ENCODE measurements around the gene ZNF460.

The ZNF460 gene

GRCh38 chr19:57282011-57282643, 1.8 kb downstream of the ZNF460 start:
- no peak for DNase-seq

DNA sequence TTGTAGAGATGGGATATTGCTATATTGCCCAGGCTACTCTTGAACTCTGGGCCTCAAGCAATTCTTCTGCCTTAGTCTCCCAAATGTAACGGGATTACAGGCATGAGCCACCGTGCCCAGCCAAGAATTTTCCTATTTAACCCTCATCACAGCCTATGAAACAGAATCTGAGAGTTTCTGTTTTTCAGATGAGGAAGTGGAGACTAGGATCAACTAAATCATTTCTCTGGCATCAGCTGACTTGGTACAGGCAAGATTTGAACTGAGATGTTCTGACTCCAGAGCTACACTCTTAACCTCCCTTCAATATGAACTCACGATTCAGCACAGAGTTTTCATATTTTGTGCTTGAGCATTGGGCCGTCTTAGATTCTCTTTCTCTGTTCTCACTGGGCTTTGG, 8.1 kb downstream of the ZNF460 start:
- DNase-seq, result no peak

DNA sequence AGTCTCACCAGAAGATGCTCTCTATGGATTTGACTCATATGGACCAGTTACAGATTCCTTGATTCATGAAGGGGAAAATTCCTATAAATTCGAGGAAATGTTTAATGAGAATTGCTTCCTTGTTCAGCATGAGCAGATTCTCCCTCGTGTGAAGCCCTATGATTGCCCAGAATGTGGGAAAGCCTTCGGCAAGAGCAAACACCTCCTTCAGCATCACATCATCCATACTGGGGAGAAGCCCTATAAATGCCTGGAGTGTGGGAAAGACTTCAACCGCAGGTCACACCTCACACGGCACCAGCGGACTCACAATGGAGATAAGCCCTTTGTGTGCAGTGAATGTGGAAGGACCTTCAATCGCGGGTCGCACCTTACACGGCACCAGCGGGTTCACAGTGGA, 10.7 kb downstream of the ZNF460 start:
- DNase-seq, result no peak

DNA sequence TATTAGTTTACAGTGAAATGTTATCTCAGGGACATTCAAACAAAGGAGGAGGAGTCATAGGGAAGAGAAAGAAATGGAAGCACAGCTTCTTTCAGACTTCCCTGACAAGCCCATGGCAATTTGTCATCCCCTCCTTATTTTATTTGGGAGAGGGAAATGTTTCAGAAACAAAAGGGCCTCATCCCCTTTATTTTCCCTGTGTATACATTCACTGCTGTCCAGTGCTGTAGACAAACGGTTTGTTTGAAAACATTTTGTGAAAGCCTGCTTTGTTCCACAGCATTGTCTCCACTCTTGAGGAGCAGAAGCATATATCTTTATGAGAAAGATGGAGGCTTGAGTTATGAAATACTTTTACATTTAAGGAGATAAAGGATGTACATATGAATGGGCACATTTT, 12.3 kb downstream of the ZNF460 start:
- no peak for DNase-seq

DNA sequence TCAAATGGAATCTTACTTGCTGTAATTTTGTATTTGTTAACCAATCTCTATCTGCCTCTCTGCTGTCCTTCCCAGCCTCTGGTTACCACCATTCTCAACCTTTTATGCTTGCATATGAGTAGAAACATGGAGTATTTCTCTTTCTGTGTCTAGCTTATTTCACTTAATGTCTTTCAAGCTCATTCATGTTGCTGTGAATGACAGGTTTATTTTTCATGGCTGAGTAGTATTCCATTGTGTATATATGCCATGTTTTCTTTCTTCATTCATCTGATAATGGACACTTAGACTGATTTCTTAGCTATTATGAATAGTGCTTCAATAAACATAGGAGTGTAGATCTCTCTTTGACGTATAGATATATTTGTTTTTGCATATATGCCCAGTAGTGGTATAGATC, 13.4 kb downstream of the ZNF460 start:
- no peak for DNase-seq

- DNase-seq, result peak; percentile 77
These were observed 21.8 kb downstream of the ZNF460 start for GRCh38 chr19:57302020-57302465.

DNA sequence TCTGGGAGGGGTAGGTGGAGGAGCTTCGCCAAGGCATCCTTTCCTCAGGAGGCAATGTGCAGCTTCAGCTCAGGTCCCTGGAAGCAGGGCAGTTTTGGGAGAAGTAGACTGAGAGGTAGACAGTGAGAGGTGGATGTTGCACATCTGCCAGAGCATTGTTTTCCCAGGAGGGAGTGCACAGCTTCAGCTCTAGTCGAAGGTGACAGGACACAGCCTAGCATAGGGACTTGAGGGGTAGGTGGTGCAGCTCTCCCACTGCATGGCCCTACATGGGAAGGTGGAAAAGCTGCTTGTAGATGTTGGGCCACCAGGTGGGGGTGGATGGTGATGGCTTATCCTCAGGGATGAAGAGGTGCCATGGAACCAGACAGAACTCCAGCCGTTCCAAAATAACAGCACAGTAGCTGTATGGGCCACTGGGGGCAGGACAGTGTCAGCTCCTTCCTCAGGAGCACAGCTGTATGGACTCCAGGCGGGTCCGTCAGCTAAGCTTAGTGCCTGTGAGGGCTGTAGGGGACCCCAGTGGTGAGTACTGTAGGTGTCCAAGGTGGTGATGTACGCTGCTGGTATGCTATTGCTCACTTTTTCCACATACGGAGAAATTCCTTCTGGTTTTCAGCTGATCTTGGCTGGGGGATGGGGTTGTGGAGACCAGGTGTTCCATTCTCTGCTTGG, 22.6 kb downstream of the ZNF460 start:
- DNase-seq, result no peak

- no peak for DNase-seq
These were observed 24.8 kb downstream of the ZNF460 start for GRCh38 chr19:57305056-57305455.

- DNase-seq, result no peak
These were observed 28.2 kb downstream of the ZNF460 start for GRCh38 chr19:57308514-57308913.

DNA sequence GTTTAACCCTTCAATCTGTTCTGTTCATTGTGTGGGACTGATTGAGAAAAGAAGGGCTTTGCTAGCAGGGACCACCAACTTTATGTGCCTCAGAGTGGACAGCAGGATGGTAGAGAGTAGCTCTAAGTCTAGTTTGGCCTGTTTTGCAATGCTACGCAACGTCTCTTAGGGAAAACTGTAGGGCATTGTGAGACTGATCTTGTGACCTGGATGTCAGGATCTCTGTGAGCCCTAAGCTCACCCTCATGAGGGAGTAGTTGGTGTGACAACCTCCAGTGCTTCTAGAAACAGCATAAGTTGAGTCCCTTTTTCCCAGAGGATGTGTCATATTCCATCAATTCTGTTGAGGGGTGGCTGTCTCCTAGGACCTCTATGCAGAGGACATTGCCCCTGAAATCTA, 30.5 kb downstream of the ZNF460 start:
- no peak for DNase-seq

DNA sequence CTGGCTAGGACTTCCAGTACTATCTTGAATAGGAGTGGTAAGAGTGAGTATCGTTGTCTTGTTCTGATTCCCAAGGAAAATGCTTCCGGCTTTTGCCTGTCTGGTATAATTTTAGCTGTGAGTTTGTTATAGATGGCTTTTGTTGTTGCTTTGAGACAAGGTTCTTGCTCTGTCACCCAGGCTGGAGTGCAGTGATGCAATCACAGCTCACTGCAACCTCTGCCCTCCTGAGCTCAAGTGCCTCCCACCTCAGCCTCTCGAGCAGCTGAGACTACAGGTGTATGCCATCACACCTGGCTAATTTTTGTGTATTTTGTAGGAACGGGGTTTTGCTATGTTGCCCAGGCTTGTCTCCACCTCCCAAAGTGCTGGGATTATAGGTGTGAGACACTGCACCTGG, 33.9 kb downstream of the ZNF460 start:
- no peak for DNase-seq

- DNase-seq, result no peak
These were observed 37.2 kb downstream of the ZNF460 start for GRCh38 chr19:57317503-57317902.

- DNase-seq, result no peak
These were observed 39.5 kb downstream of the ZNF460 start for GRCh38 chr19:57319869-57320179.

DNA sequence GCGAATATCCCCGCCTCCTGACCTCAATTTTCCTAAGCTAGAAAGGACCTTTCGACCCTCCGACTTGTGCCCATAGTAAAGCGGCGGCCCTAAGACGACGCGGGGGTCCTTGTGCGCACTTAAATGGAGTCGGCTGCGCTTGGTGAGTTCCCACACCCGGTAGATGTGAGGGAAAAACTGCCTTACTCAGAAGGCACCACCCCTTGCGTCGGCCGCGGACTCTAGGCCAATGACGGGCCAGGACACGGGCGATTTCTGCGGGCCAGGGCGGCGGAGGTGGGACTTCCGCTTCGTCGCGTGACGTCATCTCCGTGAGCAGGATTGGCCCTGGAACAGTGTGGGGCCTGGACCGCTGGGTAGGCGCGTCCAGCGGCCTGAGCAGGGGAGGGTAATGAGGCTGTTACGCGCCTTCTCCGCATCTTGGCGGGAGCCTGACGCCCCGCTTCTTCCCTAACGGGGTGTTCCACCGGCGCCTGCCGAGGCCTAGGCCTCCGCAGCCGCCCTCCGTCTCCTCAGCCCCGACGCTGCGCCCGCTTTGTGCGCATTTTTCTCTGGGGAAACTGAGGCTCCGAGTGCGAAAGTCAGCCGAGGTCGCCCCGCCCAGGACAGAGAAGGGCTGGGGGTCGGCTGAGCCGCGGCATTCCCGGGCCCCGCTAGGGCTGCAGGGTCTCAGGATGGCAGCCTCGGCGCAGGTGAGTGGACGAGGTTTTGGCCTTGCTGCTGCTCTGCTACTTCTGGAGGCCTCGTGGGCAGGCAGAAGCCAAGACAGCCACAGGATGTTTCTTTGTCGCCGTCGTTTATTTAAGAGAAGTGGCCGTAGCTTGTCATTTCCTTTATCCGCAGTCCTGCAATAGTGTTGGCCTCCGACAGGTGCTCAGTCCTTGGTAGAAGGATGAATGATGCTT, 40.1 kb downstream of the ZNF460 start, which contains the start of gene ZNF543:
Gene ZNF543 (plus strand): TSS at position 293 of the 905 bp plus-strand sequence. CDS start 382 bp downstream, at position 675.
- peak; percentile 97 for DNase-seq

DNA sequence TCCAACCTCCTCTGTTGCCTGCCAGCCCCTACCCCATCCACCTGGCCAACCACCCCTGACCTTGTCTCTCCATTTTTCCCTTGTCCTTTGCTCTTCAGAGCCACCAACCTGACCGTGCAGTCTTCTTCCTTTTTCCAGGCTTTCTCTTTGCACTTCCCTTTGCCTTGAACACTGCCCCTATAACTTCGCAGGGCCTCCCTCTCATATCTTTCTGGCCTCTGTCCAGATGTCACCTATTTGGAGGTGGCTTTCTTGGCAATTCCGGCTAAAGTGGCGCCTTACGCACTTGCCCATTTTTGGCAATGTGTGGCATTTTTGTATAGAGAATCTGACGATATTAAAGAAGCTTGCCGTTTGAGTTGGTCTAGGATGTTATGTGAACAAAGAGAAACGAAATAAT, 40.8 kb downstream of the ZNF460 start:
- DNase-seq, result no peak

DNA sequence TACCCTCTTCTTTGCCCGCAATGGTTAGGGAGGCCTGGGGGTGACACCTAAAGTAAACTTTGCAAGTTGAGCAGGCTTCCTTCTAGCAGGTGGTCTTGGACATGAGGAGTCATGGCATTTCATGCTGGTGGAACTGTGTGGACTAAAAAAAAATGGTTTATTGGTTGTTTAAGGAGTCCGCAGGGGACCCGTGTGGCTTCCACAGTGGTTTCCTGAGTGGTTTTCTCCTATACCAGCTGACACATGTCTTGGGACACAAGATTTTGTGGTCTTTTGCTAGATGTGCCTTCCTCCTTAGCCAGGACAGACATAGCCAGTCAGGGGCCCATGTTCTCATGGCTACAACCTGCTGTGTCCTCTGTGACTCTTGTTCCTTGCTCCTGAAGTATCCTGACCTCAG, 41.5 kb downstream of the ZNF460 start:
- DNase-seq, result no peak

- DNase-seq, result no peak
These were observed 44.7 kb downstream of the ZNF460 start for GRCh38 chr19:57324992-57325391.

DNA sequence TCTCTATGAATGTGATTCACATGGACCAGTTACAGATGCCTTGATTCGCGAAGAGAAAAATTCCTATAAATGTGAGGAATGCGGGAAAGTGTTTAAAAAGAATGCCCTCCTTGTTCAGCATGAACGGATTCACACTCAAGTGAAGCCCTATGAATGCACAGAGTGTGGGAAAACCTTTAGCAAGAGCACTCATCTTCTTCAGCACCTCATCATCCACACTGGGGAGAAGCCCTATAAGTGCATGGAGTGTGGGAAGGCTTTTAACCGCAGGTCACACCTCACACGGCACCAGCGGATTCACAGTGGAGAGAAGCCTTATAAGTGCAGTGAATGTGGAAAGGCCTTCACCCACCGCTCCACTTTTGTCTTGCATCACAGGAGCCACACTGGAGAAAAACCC, 47.7 kb downstream of the ZNF460 start:
- DNase-seq, result no peak

- DNase-seq, result no peak
These were observed 53.9 kb downstream of the ZNF460 start for GRCh38 chr19:57334191-57334590.

- DNase-seq, result no peak
These were observed 58.6 kb downstream of the ZNF460 start for GRCh38 chr19:57338877-57339276.

DNA sequence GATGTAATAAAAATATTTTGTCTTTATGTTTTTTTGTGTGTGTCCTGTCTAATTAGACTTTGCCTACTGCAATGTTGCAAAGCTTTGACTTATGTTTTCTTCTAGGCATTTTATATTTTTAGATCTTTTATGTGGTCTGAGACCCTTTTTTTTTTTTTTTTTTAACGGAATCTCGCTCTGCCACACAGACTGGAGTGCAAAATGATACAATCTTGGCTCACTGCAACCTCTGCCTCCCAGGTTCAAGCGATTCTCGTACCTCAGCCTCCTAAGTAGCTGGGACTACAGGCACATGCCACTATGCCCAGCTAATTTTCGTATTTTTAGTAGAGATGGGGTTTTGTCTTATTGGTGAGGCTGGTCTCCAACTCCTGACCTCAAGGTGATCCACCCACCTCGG, 62.3 kb downstream of the ZNF460 start:
- DNase-seq, result no peak

Measured in fibroblast of skin of right biceps (primary cell).